GM18517 (cell line): Measurements from ENCODE around the gene PKHD1.

ENCODE experiments used
- ATAC-seq: cut with Tn5 transposase; IDR thresholded peaks from one replicate; pipeline ENCODE4 v1.9.1; 2021; ENCODE audit warnings: mild to moderate bottlenecking, moderate library complexity; ENCODE audit not compliant: unreplicated experiment

PKHD1 gene

DNA sequence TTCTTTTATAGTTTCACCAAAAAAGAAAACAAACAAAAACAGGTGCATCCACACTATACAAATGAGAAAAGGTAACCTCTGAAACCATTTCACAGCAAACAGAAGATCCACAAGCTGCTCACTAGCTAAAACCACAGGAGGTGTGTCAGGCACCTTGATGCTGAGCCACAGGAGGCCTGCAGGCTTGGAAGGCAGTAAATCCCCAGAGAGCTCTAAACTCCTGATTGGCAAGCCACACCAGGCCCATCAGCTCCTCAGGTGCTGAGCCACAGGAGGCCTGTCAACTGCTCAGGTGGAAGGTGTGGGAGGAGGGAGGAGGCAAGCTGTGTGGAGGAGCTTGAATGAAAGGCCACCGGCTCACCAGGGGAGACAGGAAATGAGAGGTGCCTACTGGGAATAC lies 273.0 kb downstream of the PKHD1 start:
- ATAC-seq = no peak

DNA sequence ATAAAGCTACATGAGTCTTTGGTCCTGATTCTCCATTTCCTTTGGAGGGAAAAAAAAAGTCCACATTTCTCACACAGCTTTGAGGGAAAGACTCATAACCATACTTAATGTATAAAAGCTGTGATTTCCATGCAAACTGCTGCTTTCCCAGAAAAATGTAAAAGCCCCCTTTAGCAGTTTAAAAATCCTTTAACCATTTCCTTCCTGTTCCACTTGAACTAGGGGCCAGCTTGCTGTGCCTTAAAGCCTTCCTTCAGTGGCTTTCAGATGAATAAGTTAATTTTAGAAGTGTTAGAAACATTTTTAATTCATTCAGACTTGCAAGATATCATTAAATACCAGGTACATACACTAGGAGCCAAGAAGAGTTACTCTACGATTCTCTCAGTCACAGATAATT lies 273.5 kb downstream of the PKHD1 start:
- ATAC-seq = no peak

DNA sequence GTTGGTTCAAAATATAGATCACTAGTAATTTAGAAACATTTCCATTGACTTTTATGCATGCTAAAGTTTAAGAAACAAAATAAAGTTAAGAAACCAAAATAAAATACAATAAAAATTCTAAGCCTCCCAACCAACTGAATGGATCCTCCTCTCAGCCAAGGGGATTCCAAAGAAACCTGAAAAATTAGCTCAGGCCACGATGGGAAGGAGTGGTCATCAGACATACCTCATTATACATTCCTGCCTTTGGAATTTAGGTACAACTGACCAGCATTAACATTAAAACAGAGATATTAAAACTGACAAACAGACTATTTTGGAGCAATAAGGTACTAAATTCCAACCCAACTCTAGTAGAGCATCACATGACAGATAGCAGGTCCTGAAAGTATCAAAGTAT lies 275.2 kb downstream of the PKHD1 start:
- no peak for ATAC-seq

DNA sequence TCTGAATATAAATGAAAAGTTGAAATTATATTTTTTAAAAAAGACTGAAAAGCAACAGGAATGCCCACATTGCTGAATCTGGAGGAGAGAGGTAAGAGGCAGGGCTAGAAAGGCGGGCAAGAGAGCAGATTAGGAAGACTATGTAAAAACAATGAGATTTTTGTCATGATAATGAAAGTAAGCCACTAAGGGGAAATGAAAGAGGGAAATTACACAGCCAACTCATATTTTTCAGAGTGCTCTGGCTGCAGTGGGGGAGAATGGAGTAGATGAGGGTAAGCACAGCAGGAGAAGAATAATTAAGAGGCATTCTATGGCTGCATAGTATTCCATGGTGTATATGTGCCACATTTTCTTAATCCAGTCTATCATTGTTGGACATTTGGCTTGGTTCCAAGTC lies 281.9 kb downstream of the PKHD1 start:
- peak; percentile 90 for ATAC-seq

DNA sequence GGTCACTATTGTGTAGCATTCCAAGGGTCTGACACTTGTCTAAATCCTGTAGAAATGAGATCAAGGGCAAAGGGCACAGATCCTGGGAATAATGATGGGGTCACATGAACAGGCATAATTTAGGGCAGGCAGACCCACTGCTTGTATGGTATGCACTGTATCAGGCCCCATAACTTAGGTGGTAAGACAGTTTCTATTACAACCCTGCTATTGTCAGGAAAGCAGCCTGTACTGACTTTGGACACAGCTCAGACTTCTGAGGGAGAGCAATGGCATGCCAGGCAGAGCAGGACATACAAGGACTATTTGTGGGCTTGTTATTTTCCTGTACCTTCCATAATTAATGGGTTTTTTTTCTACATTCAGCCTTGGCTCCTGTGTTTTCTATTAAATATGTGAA lies 286.8 kb downstream of the PKHD1 start:
- ATAC-seq = no peak

DNA sequence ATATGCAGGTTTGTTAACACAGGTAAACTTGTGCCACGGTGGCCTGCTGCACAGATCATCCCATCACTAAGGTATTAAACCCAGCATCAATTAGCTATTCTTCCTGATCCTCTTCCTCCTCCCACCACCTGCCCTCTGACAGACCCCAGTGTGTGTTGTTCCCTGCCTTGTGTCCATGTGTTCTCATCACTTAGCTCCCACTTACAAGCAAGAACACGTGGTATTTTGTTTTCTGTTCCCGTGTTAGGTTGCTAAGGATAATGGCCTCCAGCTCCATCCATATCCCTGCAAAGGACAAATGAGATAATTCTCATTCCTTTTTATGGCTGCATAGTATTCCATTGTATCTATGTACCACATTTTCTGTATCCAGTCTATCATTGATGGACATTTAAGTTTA lies 294.0 kb downstream of the PKHD1 start:
- ATAC-seq = no peak

DNA sequence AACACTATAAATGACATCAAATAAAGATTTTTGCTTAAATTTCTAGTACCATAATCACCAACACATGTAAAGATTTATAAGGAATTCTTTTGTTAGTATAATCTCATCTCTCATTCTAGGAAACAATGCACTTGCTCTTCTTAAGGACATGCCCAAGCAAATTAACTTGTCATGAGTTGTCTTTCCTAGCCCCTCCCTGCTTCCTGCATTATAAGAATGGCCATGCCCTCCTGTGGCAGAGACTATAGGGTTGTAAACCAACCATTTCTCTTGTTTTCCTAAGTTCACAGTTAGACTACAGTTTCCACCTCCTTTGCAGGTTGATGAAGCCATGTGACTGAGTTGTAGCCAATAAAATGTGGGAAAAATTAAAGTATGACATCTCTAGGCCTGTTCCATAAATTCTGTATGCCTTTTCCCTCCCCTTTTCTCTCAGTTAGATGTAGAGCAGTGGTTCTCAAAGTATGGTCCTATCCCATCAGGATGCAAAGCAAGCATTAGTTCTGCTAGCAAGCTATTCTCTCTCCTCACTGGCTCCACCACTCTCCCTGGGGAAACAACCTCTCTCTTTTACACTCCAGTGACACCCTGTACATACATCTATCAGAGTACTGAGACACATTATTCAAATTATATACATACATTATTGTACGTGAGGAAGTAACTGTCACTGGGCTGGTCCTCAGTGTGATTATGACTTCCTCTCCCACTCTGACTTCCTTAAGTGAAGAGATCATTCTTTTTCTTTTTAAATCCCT lies 295.0 kb downstream of the PKHD1 start:
- no peak for ATAC-seq

DNA sequence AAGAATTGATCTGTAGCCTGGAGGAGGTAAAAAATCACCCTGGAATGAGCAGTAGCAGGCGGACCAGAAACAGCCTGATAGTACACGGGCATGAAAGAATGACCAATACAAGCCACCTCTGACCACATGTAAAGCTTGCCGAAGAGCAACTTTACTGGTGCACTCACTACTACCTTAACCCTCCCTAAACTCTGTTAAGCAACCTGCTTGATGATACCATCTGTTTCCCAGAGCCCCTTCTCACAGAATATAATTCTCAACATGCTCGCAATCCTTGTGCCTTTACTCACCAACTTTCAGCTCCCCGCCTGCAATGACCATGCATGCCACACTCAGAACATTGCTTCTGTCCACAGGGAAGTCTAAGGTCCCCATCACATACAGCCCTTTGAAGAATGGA lies 296.5 kb downstream of the PKHD1 start:
- no peak for ATAC-seq

DNA sequence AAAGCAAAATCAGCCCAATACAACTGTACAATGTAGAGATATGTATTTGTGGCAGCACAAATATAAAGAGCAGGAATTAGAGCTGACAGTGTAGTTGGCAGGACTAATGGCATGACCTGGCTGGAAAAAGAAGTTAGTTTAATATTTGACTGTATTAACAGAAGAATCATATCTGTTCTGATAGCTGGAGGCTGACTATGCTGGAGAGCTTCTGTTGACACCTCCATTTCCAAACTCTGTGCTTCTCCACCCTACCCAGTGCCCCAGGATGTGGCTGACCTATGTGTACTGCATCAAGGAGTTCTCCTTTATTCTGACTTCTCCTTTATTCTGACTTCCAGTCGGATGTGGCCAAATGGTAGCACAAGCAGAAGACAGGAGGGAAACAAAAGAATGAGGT lies 299.3 kb downstream of the PKHD1 start:
- no peak for ATAC-seq

DNA sequence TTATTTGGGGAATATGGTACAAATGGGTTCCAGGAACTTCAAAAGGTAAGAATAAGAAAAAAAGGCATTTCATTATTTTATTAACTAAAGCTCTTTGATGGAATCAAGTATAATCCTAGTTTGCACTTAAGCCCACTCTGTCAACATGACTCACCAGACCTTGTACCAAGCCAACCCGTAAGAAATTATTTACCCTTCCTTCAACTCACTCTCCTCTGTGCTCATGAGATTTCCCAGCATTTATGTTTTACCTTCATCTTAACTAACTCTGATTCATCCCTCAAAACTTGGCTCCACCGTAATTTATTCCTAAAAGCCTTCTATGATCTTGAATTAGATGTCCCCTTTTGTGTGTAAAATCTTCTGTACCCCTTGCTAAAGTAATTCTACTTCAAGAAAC lies 308.7 kb downstream of the PKHD1 start:
- ATAC-seq = no peak

DNA sequence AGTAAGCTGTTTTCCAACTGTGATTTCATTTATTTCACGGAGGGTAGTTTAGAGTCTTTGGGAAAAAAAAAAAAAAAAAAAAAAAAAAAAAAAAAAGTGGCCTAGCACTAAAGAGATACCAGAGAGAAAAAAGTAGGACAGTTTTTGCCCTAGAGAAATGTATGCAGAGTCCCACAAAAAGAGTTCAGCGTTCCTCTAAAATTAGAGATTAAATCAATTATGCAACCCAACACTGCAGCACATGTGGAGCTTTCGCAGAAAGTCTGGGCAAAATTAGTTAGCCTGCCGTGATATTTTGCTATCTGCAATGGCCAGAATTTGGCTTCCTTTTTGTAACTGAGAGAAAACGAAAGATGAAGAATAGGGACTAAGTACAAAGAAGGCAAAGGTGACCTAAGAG lies 309.8 kb downstream of the PKHD1 start:
- ATAC-seq = no peak

DNA sequence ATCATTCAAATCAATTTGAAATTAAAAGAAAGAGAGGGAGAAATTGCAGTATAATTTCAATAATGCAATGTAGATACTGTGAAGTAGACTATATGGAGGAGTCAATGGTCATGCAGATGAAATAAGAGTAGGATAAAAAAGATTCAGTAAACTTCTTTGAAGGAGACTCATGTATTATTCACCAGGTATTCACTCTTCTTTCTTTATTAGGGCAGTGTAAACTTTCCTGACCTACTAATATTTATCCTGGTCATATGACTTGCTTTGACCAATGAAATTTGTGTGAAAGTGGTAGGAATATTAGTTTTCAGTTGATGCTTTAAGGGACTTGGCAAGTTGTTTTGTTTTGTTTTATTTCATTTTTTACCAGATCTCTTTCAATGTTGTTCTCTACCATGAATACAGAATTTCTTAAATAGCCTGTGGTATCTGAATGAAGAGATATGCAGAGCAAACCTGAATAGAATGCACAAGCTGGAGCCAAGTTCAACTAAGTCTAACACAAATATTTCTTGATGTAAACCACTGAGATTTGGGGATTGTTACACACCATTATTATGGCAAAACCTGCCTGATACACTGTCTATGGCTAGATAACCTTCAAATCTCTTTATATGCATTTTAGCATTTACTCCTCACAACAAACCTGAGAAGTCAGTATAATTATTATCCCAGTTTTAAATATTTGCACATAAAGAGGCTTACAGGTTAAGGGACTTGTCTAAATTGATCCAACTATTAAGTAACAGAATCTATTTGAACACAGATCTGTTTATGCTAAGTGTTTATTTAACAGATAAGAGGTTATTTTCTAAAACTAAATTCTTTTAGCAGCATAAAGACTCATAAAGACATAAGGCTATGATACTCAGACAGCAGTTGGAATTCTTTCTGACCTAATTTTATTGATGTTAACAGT lies 311.2 kb downstream of the PKHD1 start:
- no peak for ATAC-seq

DNA sequence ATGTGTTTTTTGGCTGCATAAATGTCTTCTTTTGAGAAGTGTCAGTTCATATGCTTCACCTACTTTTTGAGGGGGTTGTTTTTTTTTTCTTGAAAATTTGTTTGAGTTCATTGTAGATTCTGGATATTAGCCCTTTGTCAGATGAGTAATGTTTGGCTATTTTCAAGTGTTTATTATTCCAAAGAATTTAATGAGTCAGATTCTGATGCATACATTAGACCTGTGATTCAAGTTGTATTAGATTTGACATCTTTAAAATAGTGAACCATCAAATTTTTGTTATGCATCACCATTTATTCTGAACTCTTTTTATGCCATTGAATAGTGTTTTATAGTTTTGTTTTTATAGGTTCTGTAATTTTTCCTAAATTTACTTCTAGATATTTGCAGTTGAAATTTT lies 319.3 kb downstream of the PKHD1 start:
- no peak for ATAC-seq

DNA sequence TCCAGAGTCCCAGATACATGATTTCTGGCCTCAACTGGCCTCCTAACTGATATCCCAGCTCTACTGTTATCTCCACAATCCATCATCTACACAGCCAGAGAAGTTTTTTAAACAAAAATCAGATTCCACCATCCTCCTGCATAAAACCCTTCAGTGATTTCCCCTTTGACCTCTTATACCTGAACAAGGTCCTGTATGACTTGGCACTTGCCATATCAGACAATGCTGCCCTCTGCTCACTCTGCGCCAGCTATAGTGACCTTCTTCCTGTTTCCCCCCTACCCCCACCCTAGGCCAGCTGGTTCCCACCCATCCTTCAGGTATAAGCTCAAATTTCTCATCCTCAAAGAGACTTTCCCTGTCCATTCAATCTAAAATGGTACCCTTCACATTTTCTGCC lies 322.2 kb downstream of the PKHD1 start:
- no peak for ATAC-seq

DNA sequence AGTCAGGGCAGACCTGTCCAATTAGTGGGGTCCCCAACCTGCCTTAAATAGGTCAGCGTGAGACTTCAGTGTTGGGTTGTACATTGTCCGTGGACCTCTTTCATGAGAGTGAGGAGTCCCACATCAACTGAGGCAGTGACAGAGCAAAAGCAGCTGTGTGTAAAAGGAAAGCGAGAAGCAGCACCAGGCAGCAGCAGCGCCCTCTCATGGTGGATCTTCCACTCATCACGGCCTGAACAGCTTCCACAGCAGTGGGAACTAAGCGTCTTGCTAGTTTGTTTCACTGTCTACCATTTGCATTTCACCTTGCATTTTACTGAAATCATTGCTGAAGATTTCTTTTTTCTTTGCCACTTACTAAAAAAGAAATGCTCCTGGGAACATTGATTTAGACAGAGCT lies 333.8 kb downstream of the PKHD1 start:
- ATAC-seq = peak; percentile 55

DNA sequence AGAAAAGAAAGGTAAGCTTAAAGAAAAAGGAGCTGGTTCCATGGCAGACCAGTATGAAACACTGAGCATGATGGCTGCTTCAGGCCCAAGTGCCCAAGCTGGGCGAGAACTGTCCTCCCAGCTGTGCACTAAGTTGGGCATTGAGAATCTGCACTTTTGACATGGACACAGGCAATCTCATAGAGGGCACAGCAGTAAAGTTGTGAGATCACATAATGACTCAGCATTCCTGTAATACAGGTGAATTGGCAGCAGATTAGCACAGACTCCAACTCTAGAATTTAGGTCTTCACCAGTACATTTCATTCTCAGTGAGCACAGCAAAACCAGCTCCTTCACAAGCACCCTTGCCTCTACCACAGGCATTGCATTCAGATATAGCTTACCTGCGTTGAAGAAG lies 343.4 kb downstream of the PKHD1 start:
- ATAC-seq = no peak

DNA sequence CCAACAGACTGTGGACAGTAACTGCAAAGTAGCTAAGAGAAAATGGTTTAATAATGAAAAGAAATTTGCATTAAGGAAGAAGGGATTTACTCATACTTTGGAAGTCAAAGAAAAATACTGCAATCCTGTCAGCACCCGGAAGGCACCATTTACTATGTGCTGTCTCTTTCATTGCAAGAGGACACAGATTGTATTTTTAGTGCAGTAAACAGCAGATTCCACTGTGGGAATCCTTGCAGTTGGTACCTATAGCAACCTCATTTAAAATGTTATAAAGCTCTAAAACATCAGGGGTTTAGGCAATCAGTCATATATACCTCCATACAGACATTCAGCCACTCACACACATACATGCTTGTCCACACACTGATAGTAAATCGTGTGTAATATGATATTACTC lies 346.8 kb downstream of the PKHD1 start:
- no peak for ATAC-seq

DNA sequence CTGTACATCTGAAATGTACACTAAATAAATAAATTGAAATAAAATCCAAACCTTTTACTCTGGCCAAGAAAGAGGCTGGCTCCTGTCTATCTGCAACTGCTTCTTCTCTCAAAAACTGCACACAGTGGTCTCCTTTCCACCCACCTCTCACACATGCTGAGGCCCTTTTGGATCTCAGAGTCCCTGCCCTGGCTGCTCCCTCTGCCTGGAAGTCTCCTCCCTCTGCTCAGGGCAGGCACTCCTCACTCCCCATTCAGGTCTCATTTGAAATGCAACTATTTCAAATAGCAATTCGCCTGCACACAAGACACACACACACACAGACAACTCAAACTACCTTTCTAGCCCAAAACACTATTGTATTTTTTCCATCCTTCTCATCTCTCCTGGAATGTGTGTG lies 348.8 kb downstream of the PKHD1 start:
- no peak for ATAC-seq

DNA sequence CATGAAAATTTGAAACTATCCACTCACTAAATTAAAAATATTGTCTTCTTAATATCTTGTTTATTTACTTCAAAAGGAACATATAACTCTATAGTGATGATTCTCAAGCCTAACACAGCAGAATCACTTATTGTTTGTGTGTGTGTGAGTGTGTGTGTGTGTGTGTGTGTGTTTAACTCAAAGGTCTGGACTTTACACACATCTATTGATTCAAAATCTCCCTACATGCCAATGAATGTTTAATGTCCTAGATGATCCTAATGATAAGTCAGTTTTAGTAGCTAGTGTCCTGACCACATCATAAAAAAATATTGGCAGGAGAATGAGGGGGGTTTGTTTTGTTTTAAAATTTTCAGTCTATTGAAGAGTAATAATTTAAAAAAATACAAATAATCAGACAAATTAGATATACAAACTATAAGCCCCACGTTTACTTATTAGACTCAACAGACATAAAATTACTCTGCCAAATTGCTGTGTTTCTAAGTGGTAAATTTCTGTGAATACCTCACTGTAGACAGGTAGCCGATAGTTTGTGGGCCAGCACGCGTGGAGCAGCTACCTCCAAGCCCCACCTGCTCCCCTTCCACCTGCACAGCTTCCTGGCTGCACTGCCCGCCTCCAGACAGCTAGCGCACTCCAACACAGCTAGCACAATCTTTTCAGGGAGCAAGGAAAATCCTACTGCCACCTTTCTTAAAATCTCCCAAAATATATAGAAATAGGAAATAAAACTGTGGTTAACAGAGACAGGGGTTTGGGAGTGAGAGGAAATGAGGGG lies 349.6 kb downstream of the PKHD1 start:
- ATAC-seq = no peak

DNA sequence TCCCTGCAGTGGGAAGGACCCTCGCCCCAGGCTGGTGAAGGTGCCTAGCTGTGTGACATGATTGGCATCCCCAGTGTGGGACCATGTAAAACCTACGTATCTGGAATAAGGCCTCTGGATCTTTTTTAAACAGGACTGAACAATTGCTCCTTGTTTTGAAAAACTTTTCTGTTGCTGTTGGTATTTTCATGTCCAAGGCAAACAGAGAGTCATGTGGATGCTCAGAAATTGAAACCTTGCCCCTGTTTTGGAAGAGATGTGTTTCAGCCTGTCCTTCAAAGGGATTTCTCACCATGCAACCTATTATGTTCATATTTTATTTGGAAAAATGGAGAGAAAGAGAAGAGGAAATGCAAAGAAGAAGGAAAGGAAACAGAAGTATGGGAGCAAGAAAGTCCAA lies 362.3 kb downstream of the PKHD1 start:
- no peak for ATAC-seq

DNA sequence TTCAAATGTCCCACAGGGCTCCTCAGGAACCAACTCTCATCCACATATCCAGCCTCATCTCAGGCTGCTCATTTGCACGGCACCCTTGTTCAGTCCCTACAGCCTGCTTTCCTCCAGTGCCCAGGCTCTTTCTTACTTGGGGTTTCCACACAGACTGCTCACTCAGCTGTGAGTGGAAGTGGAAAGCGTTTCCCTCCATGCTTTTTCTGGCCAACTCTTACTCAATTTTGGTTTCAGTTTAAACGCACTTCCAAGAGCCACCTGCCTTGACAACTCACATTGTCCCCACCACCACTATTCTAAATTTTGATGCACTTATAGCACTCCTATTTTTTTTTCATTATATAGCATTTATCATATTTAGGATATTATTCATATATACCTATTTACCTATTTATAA lies 367.1 kb downstream of the PKHD1 start:
- no peak for ATAC-seq

DNA sequence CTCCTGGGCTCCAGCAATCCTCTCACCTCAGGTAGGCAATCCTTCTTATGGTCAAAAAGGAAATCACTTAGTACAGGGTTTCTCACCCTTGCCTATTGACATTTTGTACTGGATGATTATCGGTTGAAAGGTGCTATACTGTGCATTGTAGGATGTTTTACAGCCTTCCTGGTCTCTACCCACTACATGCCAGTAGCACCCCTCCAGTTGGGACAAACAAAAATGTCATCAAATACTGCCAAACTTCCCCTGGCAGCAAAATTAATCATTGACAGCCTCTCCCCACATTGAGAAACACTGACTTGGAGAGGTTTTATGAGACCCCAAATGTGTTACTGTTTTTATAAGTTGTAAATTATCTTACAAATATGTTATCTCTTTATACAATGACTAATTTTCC lies 368.1 kb downstream of the PKHD1 start:
- no peak for ATAC-seq
